Left lung (tissue), 10 donors: ENCODE measurements around the gene MAP2K2. TPM values are rescaled to one million over a fixed set of nuclear protein-coding genes. Genes with fewer than 3 reads are reported as not detected.

Experiments used
- ATAC-seq: fragments of 200-7000 bp; cut with Tn5 transposase; one replicate; pipeline ENCODE4 v1.9.1; 2020; ENCODE audit warnings: moderate library complexity
- DNase-seq, 4 donors: peaks; one replicate each; pipeline ENCODE4 v3.0.0-alpha.2; 2013 to 2020
- H3K27ac ChIP-seq, 2 donors: fragments of 200-600 bp; sonication (generic) in 1 of 2; one replicate each; pipeline versions ENCODE4 v1.5.0 to v1.8.0; 2020 to 2021
- H3K27me3 ChIP-seq, 2 donors: fragments of 200-600 bp; sonication (generic) in 1 of 2; one replicate each; pipeline versions ENCODE4 v1.5.0 to v1.8.0; 2020 to 2021
- H3K36me3 ChIP-seq, 2 donors: fragments of 200-600 bp; sonication (generic) in 1 of 2; one replicate each; pipeline versions ENCODE4 v1.5.0 to v1.8.0; 2020 to 2021
- H3K4me1 ChIP-seq, 2 donors: fragments of 200-600 bp; one replicate each; pipeline ENCODE4 v1.8.0; 2021
- H3K4me3 ChIP-seq, 2 donors: fragments of 200-600 bp; sonication (generic) in 1 of 2; one replicate each; pipeline versions ENCODE4 v1.5.0 to v1.8.0; 2020 to 2021; ENCODE audit warnings: mild to moderate bottlenecking in 1 of 2
- H3K9me3 ChIP-seq, 2 donors: fragments of 200-600 bp; sonication (generic) in 1 of 2; one replicate each; pipeline versions ENCODE4 v1.5.0 to v1.8.0; 2020 to 2021
- intact Hi-C, 2 donors: fragments of 100-400 bp; cut with DNase I; formaldehyde crosslinking; loops; one replicate each; pipeline versions ENCODE4 v1.11.2 to v1.14.2; 2022
- polyA plus RNA-seq, 6 donors: library from polyadenylated mRNA; unstranded; fragments of 120-200 nt; gene quantifications; one replicate each; pipeline ENCODE4 v1.2.1, GENCODE V29; 2013; ENCODE audit not compliant: insufficient read length in 6 of 6
- total RNA-seq, 2 donors: library from RNA; stranded (reverse); fragmentation: NEBNext Ultra II Directional; extraction: Animal tissue kit (Norgen Biotek cat#: 25700); gene quantifications; one replicate each; pipeline ENCODE4 v1.2.1, GENCODE V29; 2021
- TF ChIP-seq, protein P1 (sequence below), 2 donors: fragments of 200-600 bp; sonication (generic) in 1 of 2; IDR thresholded peaks; one replicate each; pipeline versions ENCODE4 v1.5.0 to v1.8.0; 2021; ENCODE audit warnings: antibody characterized with exemption in 2 of 2
- donor health status: DM: no; HTN: yes; CAD: no.
- donor health status: DM: no; HTN: no; CAD: no.

MAP2K2 gene
- total and polyA plus RNA-seq, 8 donors = 97.2 to 143 (median 117) TPM

DNA sequence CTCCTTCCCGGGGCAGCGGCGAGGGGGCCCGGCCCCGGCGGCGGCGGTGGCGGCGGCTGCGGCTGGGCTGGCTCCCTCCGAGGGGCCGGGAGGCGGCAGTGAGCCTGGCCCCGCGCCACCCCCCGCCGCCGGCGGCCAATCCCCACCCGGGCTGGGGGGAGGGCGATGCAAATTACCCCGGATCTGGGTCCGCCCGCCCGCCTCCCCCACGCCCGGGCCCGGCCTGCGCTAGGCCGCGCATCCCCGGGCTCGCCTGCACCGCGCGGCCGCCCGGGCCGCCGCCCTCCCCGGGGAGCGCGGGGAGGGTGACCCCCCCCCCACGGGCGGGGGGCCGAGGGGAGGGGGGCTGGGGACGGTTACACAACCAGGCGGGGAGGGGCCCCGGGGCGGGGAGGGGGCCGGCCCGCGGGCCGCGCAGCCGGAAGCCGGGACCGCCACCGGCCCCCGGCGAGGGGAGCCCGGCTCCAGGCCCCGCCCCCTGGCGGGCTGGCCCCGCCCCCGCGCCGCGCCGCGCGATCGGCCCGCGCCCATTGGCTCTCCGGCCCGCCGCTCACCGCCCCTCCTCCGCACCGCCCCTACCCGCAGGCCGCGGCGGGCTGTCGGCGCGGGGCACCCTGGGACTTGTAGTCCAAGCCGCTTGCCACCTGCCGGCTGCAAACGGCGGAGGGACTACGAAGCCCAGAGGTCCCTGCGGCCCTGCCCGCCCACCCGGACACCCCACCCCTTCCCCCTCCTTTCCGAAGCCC, 58.3 kb downstream of the MAP2K2 start:
- intact Hi-C loops = no loop called here
- H3K4me1 ChIP-seq = peaks cover 30 to 65% of the 10 kb centered on the region in 2 donors
- TF ChIP-seq, protein P1, sequence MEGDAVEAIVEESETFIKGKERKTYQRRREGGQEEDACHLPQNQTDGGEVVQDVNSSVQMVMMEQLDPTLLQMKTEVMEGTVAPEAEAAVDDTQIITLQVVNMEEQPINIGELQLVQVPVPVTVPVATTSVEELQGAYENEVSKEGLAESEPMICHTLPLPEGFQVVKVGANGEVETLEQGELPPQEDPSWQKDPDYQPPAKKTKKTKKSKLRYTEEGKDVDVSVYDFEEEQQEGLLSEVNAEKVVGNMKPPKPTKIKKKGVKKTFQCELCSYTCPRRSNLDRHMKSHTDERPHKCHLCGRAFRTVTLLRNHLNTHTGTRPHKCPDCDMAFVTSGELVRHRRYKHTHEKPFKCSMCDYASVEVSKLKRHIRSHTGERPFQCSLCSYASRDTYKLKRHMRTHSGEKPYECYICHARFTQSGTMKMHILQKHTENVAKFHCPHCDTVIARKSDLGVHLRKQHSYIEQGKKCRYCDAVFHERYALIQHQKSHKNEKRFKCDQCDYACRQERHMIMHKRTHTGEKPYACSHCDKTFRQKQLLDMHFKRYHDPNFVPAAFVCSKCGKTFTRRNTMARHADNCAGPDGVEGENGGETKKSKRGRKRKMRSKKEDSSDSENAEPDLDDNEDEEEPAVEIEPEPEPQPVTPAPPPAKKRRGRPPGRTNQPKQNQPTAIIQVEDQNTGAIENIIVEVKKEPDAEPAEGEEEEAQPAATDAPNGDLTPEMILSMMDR (IDR thresholded peaks at IDR 0.05) = no peak
- peak overlapping the region in 1 of 2 donors; percentile 96 for H3K27ac ChIP-seq
- peak overlapping the region; percentile 75 to 93 for H3K4me3 ChIP-seq
- H3K36me3 ChIP-seq = peaks cover 0 to 13% of the 10 kb centered on the region in 2 donors
- H3K27me3 ChIP-seq = no peaks in the 10 kb centered on the region
- DNase-seq (peak; percentile 93 to 98 (median 97)), ATAC-seq (peak; percentile 81)
- no peaks in the 10 kb centered on the region for H3K9me3 ChIP-seq

DNA sequence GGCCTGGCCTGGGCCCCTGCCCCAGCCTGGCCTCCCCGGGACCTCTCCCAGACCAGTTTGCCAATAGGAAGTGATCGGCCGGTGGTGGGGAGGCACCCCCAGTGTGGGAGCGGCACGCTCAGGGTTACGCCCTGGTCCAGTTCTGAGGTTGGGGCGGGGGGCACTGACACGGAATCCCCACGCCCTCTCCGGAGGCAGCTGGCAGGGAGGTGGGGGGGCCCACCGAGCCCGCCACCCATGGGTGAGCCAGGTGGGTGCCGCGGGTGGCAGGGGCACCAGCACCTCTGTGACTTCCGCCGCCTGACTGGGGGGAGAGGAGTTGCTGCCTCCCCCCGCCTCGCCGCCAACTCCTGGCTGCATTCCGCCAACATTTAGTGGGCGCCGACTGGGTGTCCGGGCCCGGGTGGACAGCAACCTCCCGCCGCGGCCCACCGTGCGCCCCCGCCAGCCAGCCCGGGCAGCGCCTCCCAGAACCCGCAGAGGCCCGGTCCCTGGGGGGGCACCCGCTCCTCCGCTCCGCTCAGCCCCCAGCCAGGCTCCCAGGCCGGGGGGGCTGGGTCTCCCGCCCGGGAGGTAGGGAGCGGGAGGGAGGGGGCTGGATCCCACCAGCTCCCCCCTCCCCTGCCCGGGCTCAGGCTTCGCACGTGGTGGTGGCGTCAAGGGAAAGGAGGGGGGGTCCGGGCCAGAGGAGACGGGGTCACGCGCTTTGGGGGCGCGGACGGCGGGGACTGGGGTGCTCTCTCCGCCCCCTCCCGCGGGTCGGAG, 59.2 kb downstream of the MAP2K2 start:
- Histone ChIP-seq H3K4me1 (peaks cover 39 to 71% of the 10 kb centered on the region in 2 donors), H3K27ac (peak overlapping the region; percentile 90 to 94), H3K36me3 (peaks cover 0 to 13% of the 10 kb centered on the region in 2 donors), H3K27me3 (no peaks in the 10 kb centered on the region), H3K4me3 (peak overlapping the region; percentile 80 to 93), H3K9me3 (no peaks in the 10 kb centered on the region)
- peak in 2 of 4 donors; percentile 64 to 90 for DNase-seq
- intact Hi-C loops = no loop called here
- ATAC-seq = no peak
- TF ChIP-seq, protein P1 (IDR thresholded peaks at IDR 0.05) = no peak

GRCh38 chr19:4064149-4064495, 59.8 kb downstream of the MAP2K2 start:
- ATAC-seq = no peak
- H3K36me3 ChIP-seq = peaks cover 0 to 13% of the 10 kb centered on the region in 2 donors
- intact Hi-C loops = no loop called here
- peak in 1 of 4 donors; percentile 40 for DNase-seq
- H3K9me3 ChIP-seq = no peaks in the 10 kb centered on the region
- H3K27ac ChIP-seq = peak overlapping the region; percentile 90 to 94
- peaks cover 44 to 71% of the 10 kb centered on the region in 2 donors for H3K4me1 ChIP-seq
- H3K4me3 ChIP-seq = peak overlapping the region; percentile 80 to 93
- TF ChIP-seq, protein P1 (IDR thresholded peaks at IDR 0.05) = no peak
- no peaks in the 10 kb centered on the region for H3K27me3 ChIP-seq

GRCh38 chr19:4063369-4064148, 60.4 kb downstream of the MAP2K2 start:
- no peaks in the 10 kb centered on the region for H3K9me3 ChIP-seq
- H3K4me1 ChIP-seq = peaks cover 50 to 71% of the 10 kb centered on the region in 2 donors
- TF ChIP-seq, protein P1 (IDR thresholded peaks at IDR 0.05) = no peak
- H3K27ac ChIP-seq = peak overlapping the region; percentile 90 to 94
- ATAC-seq = no peak
- intact Hi-C loops = no loop called here
- DNase-seq = peak in 1 of 4 donors; percentile 66
- peaks cover 0 to 13% of the 10 kb centered on the region in 2 donors for H3K36me3 ChIP-seq
- H3K27me3 ChIP-seq = no peaks in the 10 kb centered on the region
- H3K4me3 ChIP-seq = peak overlapping the region; percentile 80 to 93
